Ramos (cell line): Measurements from ENCODE around the gene SMURF1.
"Not testable (repeated sequence)": the region's sequence is repeated elsewhere in the genome, so short reads cannot be mapped to it uniquely, and the experiment has no call there.

Source experiments
- in situ Hi-C: fragments of 300-500 bp; cut with MboI; formaldehyde crosslinking; loops from one replicate; pipeline ENCODE4 v1.14.3; 2022; ENCODE audit warnings: low sequenced_read_pairs; ENCODE audit not compliant: unreplicated experiment

Gene SMURF1

GRCh38 chr7:99101516-99101915 is 42.4 kb downstream of the SMURF1 start:
- in situ Hi-C loops = not testable (repeated sequence)

- in situ Hi-C loops = no loop called here
Measured at GRCh38 chr7:99099499-99100077, 44.3 kb downstream of the SMURF1 start.

- in situ Hi-C loops = no loop called here
Measured at GRCh38 chr7:99098824-99099498, 44.9 kb downstream of the SMURF1 start.

GRCh38 chr7:99098286-99098823 is 45.6 kb downstream of the SMURF1 start:
- in situ Hi-C loops = no loop called here

- in situ Hi-C loops = no loop called here
Measured at GRCh38 chr7:99097730-99098129, 46.2 kb downstream of the SMURF1 start.

GRCh38 chr7:99096124-99096887 is 47.6 kb downstream of the SMURF1 start:
- in situ Hi-C loops = no loop called here

- in situ Hi-C loops = no loop called here
Measured at GRCh38 chr7:99095698-99096097, 48.2 kb downstream of the SMURF1 start.

GRCh38 chr7:99094401-99094800 is 49.5 kb downstream of the SMURF1 start:
- in situ Hi-C loops = no loop called here

- in situ Hi-C loops = no loop called here
Measured at GRCh38 chr7:99092064-99092720, 51.7 kb downstream of the SMURF1 start.

- in situ Hi-C loops = no loop called here
Measured at GRCh38 chr7:99090771-99091542, 53.0 kb downstream of the SMURF1 start.

GRCh38 chr7:99089914-99090629 is 53.8 kb downstream of the SMURF1 start:
- in situ Hi-C loops = no loop called here

- in situ Hi-C loops = no loop called here
Measured at GRCh38 chr7:99086944-99087343, 57.0 kb downstream of the SMURF1 start.

- in situ Hi-C loops = no loop called here
Measured at GRCh38 chr7:99086532-99086931, 57.4 kb downstream of the SMURF1 start.

- in situ Hi-C loops = no loop called here
Measured at GRCh38 chr7:99083733-99084132, 60.2 kb downstream of the SMURF1 start.

GRCh38 chr7:99083068-99083651 is 60.7 kb downstream of the SMURF1 start:
- in situ Hi-C loops = no loop called here

- in situ Hi-C loops = no loop called here
Measured at GRCh38 chr7:99080679-99081078, 63.2 kb downstream of the SMURF1 start.

- in situ Hi-C loops = no loop called here
Measured at GRCh38 chr7:99079104-99079503, 64.8 kb downstream of the SMURF1 start.

GRCh38 chr7:99078416-99078815 is 65.5 kb downstream of the SMURF1 start:
- in situ Hi-C loops = no loop called here

GRCh38 chr7:99076615-99077014 is 67.3 kb downstream of the SMURF1 start:
- in situ Hi-C loops = no loop called here
